VCaP (cell line): Measurements from ENCODE around the gene MCM5.
A peak's percentile ranks its signal among the peaks of the same experiment; 100 is the strongest.

ENCODE experiments used
- H3K27ac ChIP-seq: fragments of 450-650 bp; 2 replicates; pipeline ENCODE4 v1.5.1; 2017
- CTCF ChIP-seq: fragments of 450-650 bp; conservative IDR thresholded peaks from 2 replicates; pipeline ENCODE4 v1.5.1; 2017; ENCODE audit warnings: mild to moderate bottlenecking, moderate library complexity

MCM5 gene

GRCh38 chr22:35399678-35400500, at the start of gene MCM5:
Gene MCM5 (plus strand): TSS chr22:35400140. CDS start chr22:35400439, 299 bp downstream.
- TF ChIP-seq CTCF = no peak
- H3K27ac ChIP-seq = peak within 1 kb of the TSS; percentile 82

GRCh38 chr22:35350539-35351503, 49.1 kb upstream of the MCM5 start:
- TF ChIP-seq CTCF = peak; percentile 91

GRCh38 chr22:35352214-35353111, 47.5 kb upstream of the MCM5 start:
- peak; percentile 59 for TF ChIP-seq CTCF
- H3K27ac ChIP-seq = no peak overlapping the region

More at GRCh38 chr22:35350539-35351503, 49.1 kb upstream of the MCM5 start:
- H3K27ac ChIP-seq = peak overlapping the region; percentile 76

- H3K27ac ChIP-seq = no peak overlapping the region
- TF ChIP-seq CTCF = no peak
Measured at GRCh38 chr22:35353318-35353717, 46.6 kb upstream of the MCM5 start.

- no peak overlapping the region for H3K27ac ChIP-seq
- no peak for TF ChIP-seq CTCF
Measured at GRCh38 chr22:35354068-35354467, 45.9 kb upstream of the MCM5 start.

- no peak for TF ChIP-seq CTCF
- no peak overlapping the region for H3K27ac ChIP-seq
Measured at GRCh38 chr22:35357883-35358621, 41.9 kb upstream of the MCM5 start.
